KMS-11 (cell line): ENCODE data around the gene NTRK3.

Source experiments
- H2AFZ ChIP-seq: fragments of 200-600 bp; sonication (generic); 2 replicates; pipeline ENCODE4 v1.6.1; 2016; ENCODE audit warnings: antibody characterized with exemption, mixed run types, low read depth
- H3K27ac ChIP-seq: fragments of 200-600 bp; sonication (generic); 2 replicates; pipeline ENCODE4 v1.6.1; 2016; ENCODE audit warnings: mild to moderate bottlenecking, mixed run types
- H3K27me3 ChIP-seq: fragments of 200-600 bp; sonication (generic); 2 replicates; pipeline ENCODE4 v1.6.1; 2017; ENCODE audit warnings: mild to moderate bottlenecking, low read depth, mixed run types, moderate library complexity; ENCODE audit not compliant: insufficient read depth
- H3K36me3 ChIP-seq: fragments of 200-600 bp; sonication (generic); 2 replicates; pipeline ENCODE4 v1.6.1; 2017; ENCODE audit warnings: mild to moderate bottlenecking, mixed run types; ENCODE audit not compliant: insufficient read depth
- H3K4me1 ChIP-seq: fragments of 200-600 bp; sonication (generic); 2 replicates; pipeline ENCODE4 v1.6.1; 2016; ENCODE audit warnings: mild to moderate bottlenecking, low read depth, mixed run types; ENCODE audit not compliant: poor library complexity, severe bottlenecking
- H3K4me2 ChIP-seq: fragments of 200-600 bp; sonication (generic); 2 replicates; pipeline ENCODE4 v1.7.0; 2016; ENCODE audit warnings: mild to moderate bottlenecking, mixed run types
- H3K4me3 ChIP-seq: fragments of 200-600 bp; sonication (generic); IDR thresholded peaks from 2 replicates; pipeline ENCODE4 v1.6.1; 2017; ENCODE audit warnings: low read depth, low read length, mixed read lengths; ENCODE audit not compliant: insufficient read depth
- H3K79me2 ChIP-seq: fragments of 200-600 bp; sonication (generic); 2 replicates; pipeline ENCODE4 v1.6.1; 2016; ENCODE audit warnings: low read depth, mixed run types; ENCODE audit not compliant: insufficient read depth
- H3K9ac ChIP-seq: fragments of 200-600 bp; sonication (generic); 2 replicates; pipeline ENCODE4 v1.6.1; 2016; ENCODE audit warnings: mild to moderate bottlenecking, mixed run types
- H4K20me1 ChIP-seq: fragments of 200-600 bp; sonication (generic); 2 replicates; pipeline ENCODE4 v1.6.1; 2016; ENCODE audit warnings: mild to moderate bottlenecking, mixed run types; ENCODE audit not compliant: insufficient read depth
- CTCF ChIP-seq: fragments of 200-600 bp; sonication (generic); conservative IDR thresholded peaks from 2 replicates; pipeline ENCODE4 v1.6.1; 2017; ENCODE audit warnings: low read depth, mild to moderate bottlenecking, antibody characterized with exemption, low read length, moderate library complexity, mixed read lengths

Gene NTRK3

GRCh38 chr15:87851497-87851896 lies 405.0 kb downstream of the NTRK3 start:
- Histone ChIP-seq H3K27ac (no peak overlapping the region), H4K20me1 (no peaks in the 10 kb centered on the region), H3K4me2 (no peak overlapping the region), H3K36me3 (no peaks in the 10 kb centered on the region), H3K27me3 (no peaks in the 10 kb centered on the region), H3K79me2 (no peaks in the 10 kb centered on the region), H3K4me1 (no peaks in the 10 kb centered on the region), H3K9ac (no peak overlapping the region), H3K4me3 (no peak overlapping the region), H2AFZ (no peak overlapping the region)
- TF ChIP-seq CTCF: no peak

- Histone ChIP-seq H4K20me1 (no peaks in the 10 kb centered on the region), H3K4me1 (no peaks in the 10 kb centered on the region)
- no peak for TF ChIP-seq CTCF
These were observed 405.6 kb downstream of the NTRK3 start for GRCh38 chr15:87850916-87851315.

GRCh38 chr15:87849181-87849580 lies 407.4 kb downstream of the NTRK3 start:
- no peaks in the 10 kb centered on the region for H4K20me1 ChIP-seq
- no peak overlapping the region for H3K27ac ChIP-seq
- no peak overlapping the region for H3K9ac ChIP-seq
- H2AFZ ChIP-seq: no peak overlapping the region
- H3K79me2 ChIP-seq: no peaks in the 10 kb centered on the region
- no peak for TF ChIP-seq CTCF
- no peaks in the 10 kb centered on the region for H3K27me3 ChIP-seq
- no peak overlapping the region for H3K4me3 ChIP-seq
- H3K36me3 ChIP-seq: no peaks in the 10 kb centered on the region
- no peaks in the 10 kb centered on the region for H3K4me1 ChIP-seq
- no peak overlapping the region for H3K4me2 ChIP-seq

More at GRCh38 chr15:87850916-87851315, 405.6 kb downstream of the NTRK3 start:
- no peak overlapping the region for H3K9ac ChIP-seq
- H3K27me3 ChIP-seq: no peaks in the 10 kb centered on the region
- no peak overlapping the region for H2AFZ ChIP-seq
- no peak overlapping the region for H3K27ac ChIP-seq
- H3K79me2 ChIP-seq: no peaks in the 10 kb centered on the region
- H3K4me2 ChIP-seq: no peak overlapping the region
- no peak overlapping the region for H3K4me3 ChIP-seq
- no peaks in the 10 kb centered on the region for H3K36me3 ChIP-seq

- no peak for TF ChIP-seq CTCF
- Histone ChIP-seq H2AFZ (no peak overlapping the region), H3K36me3 (no peaks in the 10 kb centered on the region), H3K4me2 (no peak overlapping the region), H3K9ac (no peak overlapping the region), H4K20me1 (no peaks in the 10 kb centered on the region), H3K4me3 (no peak overlapping the region), H3K27me3 (no peaks in the 10 kb centered on the region), H3K27ac (no peak overlapping the region), H3K79me2 (no peaks in the 10 kb centered on the region), H3K4me1 (no peaks in the 10 kb centered on the region)
These were observed 408.5 kb downstream of the NTRK3 start for GRCh38 chr15:87848012-87848411.
